Measurements from ENCODE around the gene RNF41.

RNF41 gene

GRCh38 chr12:56163533-56164344 is 58.0 kb downstream of the RNF41 start:
- no peak for DNase-seq

DNA sequence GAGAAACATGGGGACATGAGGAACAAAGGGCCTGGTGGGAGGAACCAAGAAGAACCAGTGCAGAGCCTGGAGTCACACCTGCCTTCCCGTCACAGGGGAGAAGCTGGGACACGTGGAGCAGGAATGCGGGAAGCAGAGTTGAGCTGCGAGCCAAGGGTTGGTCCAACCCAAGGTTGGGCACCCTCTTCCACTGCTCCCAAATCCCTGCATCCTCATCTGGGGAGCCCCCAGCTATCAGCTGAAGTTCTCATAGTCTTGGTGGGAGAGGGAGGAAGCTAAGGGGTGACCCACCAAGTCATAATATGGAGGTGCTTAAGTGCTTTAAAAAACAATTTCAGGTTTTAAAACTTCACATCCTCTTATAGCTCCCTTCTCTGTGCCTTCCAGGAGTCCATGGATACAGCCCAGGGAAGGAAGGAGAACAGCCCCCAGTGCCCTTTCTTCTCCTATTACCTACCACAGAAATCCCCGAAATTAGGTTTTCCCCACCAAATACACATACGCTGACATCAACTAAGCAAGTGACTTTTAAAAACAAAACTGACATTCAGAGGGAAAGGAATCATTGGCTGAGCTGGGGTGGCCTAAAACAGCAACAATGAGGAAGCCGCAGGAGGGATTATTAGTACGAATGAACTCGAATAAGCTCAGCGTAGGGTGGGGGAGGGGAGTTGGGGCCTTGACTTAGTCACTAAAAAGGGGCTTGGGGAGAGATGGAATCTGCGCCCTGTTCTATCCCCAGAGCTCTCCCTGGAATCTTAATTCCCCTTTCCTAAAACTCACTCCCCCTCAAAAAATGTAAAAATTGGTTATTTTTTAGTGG is 59.0 kb downstream of the RNF41 start:
- no peak for DNase-seq

DNA sequence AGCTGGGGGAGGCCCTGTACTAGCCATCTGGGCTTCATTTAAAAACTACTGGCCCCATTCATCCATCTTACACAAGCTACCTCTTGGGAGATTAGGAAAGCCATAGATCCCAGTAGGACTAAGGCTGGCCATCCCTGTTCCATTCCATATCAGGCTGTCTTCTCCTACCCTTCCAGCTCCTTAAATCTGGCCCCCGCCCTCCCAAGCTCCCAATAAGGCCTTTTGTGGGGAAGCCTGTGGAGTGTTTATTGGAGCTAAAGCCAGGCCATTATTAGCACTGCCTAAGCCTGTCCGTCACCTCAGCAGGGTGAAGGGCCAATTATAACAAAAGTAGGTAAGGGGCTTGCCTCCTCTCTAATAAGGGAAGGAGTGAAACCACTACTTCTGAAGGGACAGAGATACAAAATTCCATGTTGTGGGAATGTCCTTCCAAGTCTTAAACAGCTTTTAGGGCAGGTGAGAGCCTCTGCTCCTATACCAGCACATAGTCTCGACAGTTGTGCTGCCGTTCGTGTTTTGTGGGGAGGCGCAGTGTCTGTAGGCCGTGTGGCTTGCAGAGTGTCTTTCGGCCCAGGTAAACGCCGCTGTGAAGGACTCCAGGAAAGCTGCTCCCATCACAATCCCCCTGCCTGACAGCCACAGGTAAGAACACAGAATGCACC is 59.9 kb downstream of the RNF41 start:
- DNase-seq: no peak

DNA sequence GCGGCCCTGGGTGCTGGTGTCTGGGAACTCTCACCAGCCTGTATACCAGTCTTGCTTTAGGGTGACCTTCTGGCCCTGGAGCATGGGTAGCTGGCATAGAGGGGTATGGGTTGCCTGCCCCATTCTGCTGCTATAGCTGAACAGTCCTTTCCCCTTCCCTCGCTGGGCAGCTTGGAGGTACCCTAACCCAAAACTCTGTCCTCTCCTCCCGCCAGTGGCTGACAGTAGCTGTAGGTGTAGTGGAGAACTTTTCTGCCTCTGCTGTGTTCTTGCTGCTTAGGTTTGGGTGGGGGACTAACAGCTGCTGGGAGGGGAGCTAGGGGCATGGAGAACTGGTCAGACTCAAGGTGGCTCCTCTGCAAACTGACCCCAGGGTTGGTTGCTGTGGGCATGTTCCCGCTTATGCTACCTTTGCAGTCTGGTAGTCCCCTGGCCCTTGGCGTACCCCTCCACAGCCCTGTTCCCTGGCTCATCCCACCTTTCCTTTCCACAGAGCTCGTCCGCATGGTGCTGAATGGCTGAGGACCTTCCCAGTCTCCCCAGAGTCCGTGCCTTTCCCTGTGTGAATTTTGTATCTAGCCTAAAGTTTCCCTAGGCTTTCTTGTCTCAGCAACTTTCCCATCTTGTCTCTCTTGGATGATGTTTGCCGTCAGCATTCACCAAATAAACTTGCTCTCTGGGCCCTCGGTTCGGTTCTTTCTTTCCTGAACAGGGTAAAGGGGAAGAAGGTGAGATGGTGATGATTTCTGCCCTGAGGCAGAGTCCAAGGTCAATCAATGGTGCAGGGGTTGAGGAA is 60.6 kb downstream of the RNF41 start:
- no peak for DNase-seq

DNA sequence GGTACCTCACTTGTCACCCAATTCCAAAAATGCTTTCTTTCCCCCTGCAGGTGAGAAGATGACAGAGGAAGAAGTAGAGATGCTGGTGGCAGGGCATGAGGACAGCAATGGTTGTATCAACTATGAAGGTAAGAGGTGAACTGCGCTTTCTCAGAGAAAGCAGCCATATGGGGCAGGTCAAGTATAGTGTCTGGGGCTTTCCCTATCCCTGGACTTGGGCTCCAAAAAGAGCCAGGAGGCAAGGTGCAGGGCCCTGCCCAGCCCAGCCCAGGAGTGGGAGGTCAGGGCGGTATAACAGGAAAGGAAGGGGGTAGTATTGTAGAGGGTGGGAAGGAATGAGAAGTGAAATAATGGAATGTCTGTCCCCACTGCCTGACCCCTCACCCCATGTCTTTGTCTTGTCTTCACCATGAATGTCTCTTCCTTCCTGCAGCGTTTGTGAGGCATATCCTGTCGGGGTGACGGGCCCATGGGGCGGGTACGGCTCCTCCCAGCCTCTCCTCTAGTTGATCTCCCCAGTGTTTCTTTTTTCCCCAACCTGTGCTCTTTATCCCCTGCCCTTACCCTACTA is 61.4 kb downstream of the RNF41 start:
- DNase-seq: peak; percentile 34

GRCh38 chr12:56159482-56160192 is 62.1 kb downstream of the RNF41 start:
- DNase-seq: no peak

DNA sequence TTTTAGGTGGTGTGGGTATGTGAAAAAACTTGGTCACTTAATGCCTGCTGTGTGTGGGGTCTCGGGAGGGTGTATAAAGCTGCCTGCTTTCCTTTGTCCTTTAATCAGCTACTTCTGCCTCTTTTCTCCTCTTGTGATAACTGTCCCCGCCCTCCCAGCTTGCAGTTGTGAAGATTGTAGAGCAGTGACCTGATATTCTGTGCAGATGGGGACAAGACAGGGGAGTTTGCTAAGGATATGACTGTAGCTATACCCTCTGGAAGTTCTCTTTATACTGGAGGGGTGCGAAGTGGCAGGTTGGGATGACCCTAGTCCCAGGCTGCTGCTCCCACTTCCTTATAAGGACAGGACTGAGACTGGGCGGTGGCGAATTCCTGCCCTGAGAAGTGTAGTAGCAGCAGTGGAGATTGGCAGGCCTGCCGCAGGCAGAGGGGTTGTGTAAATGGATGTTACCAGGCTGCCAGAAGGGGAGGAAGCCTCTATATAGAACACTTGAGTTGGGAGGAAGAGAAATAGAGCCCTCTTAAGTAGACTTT is 62.7 kb downstream of the RNF41 start:
- DNase-seq: peak; percentile 67

- peak; percentile 98 for DNase-seq
Measured at GRCh38 chr12:56158029-56158925, 63.4 kb downstream of the RNF41 start, which contains the start of gene MYL6. Gene MYL6 (plus strand): TSS chr12:56158359. CDS start chr12:56158402, 43 bp downstream.

DNA sequence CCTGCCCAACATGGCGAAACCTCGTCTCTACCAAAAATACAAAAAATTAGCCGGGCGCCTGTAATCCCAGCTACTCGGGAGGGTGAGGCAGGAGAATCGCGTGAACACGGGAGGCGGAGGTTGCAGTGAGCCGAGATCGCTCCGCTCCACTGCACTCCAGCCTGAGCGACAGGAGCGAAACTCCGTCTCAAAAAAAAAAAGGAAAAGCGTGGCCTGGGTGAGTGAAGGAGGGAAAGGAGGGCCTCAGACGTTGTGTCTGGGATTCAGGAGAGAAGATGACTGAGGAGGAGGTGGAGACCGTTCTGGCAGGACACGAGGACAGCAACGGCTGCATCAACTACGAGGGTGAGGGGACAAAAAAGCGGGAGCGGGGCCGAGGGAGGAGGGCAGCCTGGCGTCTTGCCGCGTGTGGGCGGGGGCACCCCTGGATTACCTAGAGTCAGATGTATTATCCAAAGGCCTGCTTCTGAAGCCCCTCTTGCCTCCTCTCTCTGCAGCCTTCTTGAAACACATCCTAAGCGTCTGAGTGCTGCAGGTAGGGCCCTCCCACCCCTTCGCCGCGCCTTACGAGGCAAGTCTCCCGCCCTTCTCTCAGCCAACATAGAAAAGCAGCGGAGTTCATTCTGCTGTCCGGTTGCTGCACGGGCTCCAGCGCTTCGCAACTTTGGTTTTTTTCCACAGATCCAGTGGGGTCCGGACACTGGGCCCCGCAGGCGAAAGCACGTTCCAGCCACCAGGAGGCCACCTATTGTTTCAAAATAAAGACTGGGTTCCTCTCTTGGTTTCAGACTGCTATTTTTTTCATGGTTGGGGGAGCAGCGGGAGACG is 64.3 kb downstream of the RNF41 start:
- peak; percentile 61 for DNase-seq

- DNase-seq: peak; percentile 39
Measured at GRCh38 chr12:56156464-56157200, 65.1 kb downstream of the RNF41 start.

- DNase-seq: no peak
Measured at GRCh38 chr12:56155256-56155845, 66.4 kb downstream of the RNF41 start.

DNA sequence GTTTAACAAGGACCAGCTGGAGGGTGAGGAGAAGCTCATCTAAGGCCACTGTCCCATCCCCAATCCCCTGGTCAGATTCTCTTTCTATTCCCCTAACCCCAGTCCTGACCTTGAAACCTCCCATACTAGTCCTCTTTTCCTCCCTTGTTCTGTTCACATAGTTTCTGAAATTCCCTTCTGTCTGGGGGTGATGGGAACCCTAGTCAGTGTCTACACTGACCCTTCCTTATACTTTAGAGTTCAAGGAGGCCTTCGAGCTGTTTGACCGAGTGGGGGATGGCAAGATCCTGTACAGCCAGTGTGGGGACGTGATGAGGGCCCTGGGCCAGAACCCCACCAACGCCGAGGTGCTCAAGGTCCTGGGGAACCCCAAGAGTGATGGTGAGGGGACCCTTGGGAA is 66.9 kb downstream of the RNF41 start:
- no peak for DNase-seq

GRCh38 chr12:56154246-56154771 is 67.4 kb downstream of the RNF41 start:
- no peak for DNase-seq

- no peak for DNase-seq
Measured at GRCh38 chr12:56153678-56154065, 68.0 kb downstream of the RNF41 start.

DNA sequence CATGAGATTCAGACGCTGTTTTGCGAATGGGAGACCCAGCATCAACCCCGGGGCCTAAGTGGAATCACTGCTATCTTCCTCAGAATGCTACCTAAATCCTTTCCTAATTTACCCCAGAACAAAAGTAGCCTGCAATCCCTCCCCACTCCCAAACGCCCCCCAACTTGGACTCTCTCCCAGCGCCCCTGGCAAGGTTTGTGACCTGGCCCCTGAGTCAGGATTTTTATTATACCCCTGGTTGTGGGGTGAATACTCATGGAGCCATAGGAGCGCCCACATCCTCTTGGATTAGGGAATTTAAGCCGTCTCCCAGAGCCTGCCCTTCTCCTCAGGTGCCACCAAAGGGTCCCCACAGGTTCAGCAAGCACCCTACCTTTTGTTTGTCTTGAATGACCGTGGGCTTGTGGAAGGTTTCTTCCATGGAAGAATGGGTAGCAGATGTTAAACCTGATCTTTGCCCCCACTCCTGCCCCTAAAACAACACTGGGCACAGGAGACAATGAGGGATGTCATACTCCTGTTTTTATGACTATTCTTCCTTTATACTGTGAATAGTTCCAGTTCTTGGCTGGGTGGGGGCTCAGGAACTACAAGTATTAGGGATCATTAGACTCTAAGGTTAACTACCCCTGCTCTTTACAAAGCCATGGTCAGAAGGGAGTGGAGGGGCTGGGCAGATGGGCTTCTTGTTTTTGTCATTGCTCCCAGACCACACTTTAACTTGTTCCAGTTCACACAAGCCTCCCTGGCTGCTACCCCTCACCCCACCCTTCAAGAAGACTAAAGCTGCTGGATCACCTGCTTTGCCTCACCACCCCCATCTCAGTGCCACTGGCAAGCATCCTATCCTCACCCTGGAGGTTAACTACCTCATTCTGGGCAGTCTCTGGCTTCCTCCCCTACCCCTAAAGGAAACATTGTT is 68.7 kb downstream of the RNF41 start:
- DNase-seq: no peak

Data from inflammatory macrophage treated with lipopolysaccharide for 4 hours (primary cell).